Fibroblast of villous mesenchyme (primary cell): Measurements from ENCODE around the gene RLN3. TPM values are rescaled to one million over a fixed set of nuclear protein-coding genes. Genes with fewer than 3 reads are reported as not detected.

Experiments used
- DNase-seq: peaks from one replicate; pipeline ENCODE4 v3.0.0-alpha.2; 2010; ENCODE audit warnings: low read depth
- H3K4me3 ChIP-seq: 2 replicates; pipeline ENCODE4 v1.5.1; 2011; ENCODE audit warnings: low read depth, mild to moderate bottlenecking, low read length
- CTCF ChIP-seq: IDR thresholded peaks from 2 replicates; pipeline ENCODE4 v1.5.1; 2012; ENCODE audit warnings: low read depth, mild to moderate bottlenecking, low read length; ENCODE audit not compliant: insufficient read depth
- total RNA-seq: library from RNA; depleted of rRNA; stranded (reverse); fragments of >200 nt; gene quantifications from 2 replicates; pipeline ENCODE4 v1.2.3, GENCODE V29; 2012

The RLN3 gene
- total RNA-seq, 1 donor, result not detected

DNA sequence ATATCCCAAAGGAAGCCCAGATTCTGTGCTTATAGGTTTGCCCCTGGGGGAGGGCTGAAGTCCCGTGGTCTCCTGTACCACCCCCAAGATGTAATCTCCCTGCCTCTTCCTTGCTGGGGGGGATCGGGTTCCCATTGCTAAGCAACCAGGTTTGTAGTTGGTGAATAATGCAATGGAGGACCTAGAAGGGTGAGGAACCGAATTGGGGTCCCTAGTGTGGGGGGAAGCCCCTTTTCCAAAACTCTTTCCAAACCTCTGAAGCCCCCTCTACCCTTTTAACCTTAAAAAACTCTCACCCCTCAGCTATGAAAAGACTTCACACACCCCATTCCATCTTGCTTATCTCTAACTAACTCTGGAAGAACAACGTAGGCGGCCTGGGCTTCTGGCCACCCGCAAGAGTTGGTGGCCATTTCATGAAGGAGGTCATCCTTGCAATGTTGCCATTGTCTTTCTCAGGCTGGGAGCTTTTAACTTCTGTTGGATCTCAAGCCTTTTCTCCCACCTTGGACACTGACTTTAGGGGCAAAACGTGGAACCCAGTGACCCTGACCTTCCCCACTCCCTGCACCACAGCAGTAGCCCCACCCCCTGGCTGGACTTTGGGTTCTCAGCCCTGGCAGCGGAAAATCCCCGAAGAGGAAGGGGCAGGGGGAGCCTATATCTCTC lies 33.3 kb downstream of the RLN3 start:
- no peak overlapping the region for H3K4me3 ChIP-seq
- no peak for DNase-seq
- TF ChIP-seq CTCF, result no peak

GRCh38 chr19:14061751-14062557 lies 34.0 kb downstream of the RLN3 start, which contains the start of gene PALM3:
Gene PALM3, minus strand, starts transcription at chr19:14062076. Its CDS starts 96 bp downstream, at chr19:14061980.
- DNase-seq, result no peak
- H3K4me3 ChIP-seq, result no peak within 1 kb of the TSS
- TF ChIP-seq CTCF, result no peak

- no peak for DNase-seq
- TF ChIP-seq CTCF, result no peak
These were observed 34.6 kb downstream of the RLN3 start for GRCh38 chr19:14062558-14062855.

DNA sequence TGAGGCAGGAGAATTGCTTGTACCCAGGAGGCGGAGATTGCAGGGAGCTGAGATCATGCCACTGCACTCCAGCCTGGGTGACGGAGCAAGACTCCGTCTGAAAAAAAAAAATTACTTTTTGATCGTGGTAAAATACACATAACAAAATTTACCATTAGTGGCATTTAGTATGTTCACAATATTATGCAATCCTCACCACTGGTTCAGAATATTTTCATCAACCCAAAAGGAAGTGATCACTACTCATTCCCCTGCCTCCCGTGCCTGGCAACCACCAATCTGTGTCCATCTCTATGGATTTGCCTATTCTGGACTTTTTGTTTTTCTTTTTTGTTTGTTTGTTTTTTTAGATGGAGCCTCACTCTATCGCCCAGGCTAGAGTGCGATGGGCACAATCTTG lies 35.2 kb downstream of the RLN3 start:
- no peak overlapping the region for H3K4me3 ChIP-seq
- TF ChIP-seq CTCF, result no peak
- no peak for DNase-seq

More at GRCh38 chr19:14062558-14062855, 34.6 kb downstream of the RLN3 start:
- no peak overlapping the region for H3K4me3 ChIP-seq

- TF ChIP-seq CTCF, result no peak
- no peak for DNase-seq
- H3K4me3 ChIP-seq, result no peak overlapping the region
These were observed 38.2 kb downstream of the RLN3 start for GRCh38 chr19:14066134-14066533.

- DNase-seq, result no peak
- TF ChIP-seq CTCF, result no peak
- no peak overlapping the region for H3K4me3 ChIP-seq
These were observed 42.5 kb downstream of the RLN3 start for GRCh38 chr19:14070268-14071050.
